NOMO-1 treated with dmso at 0.1 percent for 144 hours (cell line): Measurements from ENCODE around the gene OPCML.

Experiments used
- DNase-seq: peaks from one replicate; lab custom pipeline; 2025; ENCODE audit not compliant: unreplicated experiment; lab: John Stamatoyannopoulos, UW

The OPCML gene

GRCh38 chr11:133048270-133048669 is 484.0 kb downstream of the OPCML start:
- no peak for DNase-seq

- DNase-seq = no peak
These were observed 484.6 kb downstream of the OPCML start for GRCh38 chr11:133047771-133048115.

DNA sequence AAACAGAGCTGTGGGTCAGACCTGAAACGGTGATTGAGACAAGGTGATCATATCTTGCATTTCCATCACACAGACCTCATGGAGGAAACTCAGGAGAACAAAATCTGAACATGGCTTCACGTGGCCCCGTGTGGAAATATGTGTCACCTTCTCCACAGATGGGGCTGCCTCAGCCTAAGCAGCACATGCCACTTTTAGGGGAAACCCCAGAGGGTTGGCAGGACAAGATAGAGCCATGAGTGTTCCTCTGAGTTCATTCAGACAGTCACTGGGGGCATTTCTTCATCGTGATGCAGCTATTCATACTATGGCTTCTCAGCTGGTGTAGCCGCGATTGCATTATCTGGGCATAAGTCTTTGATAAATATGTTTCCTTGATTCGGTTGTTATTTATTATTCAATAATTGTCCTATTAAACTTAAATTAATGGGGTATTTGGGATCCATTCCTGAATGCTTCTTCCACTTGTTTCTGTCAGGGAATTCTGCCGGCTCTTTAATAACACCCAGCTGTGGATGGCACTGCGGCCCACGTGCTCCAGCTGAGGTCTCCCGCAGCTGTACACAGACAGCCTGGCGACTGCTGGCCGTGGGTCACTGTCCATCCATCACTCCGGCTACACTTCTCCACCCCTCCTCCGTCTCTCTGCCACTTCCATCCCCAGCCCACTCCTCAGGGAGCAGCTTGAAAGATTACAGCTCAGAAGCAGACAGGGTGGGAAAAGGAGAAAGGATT is 485.1 kb downstream of the OPCML start:
- DNase-seq = no peak

DNA sequence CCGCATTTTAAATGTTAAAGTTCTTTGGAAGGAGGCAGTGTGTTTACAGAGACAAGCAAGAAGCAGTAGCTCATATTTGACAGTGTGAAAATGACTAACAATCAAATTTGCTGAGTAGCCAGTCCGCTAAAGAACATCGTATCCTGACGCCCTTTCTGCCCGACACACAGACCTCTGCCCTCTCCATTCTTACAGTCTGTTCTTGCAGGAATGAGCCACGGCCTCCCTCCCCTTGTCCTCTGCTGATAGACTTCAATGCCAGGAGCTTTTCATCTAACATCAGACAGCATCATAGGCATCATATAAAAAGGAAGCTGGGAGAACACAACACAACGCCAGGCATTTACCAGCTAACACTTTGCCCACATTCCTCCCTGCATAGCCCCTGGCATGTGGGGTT is 486.0 kb downstream of the OPCML start:
- no peak for DNase-seq

DNA sequence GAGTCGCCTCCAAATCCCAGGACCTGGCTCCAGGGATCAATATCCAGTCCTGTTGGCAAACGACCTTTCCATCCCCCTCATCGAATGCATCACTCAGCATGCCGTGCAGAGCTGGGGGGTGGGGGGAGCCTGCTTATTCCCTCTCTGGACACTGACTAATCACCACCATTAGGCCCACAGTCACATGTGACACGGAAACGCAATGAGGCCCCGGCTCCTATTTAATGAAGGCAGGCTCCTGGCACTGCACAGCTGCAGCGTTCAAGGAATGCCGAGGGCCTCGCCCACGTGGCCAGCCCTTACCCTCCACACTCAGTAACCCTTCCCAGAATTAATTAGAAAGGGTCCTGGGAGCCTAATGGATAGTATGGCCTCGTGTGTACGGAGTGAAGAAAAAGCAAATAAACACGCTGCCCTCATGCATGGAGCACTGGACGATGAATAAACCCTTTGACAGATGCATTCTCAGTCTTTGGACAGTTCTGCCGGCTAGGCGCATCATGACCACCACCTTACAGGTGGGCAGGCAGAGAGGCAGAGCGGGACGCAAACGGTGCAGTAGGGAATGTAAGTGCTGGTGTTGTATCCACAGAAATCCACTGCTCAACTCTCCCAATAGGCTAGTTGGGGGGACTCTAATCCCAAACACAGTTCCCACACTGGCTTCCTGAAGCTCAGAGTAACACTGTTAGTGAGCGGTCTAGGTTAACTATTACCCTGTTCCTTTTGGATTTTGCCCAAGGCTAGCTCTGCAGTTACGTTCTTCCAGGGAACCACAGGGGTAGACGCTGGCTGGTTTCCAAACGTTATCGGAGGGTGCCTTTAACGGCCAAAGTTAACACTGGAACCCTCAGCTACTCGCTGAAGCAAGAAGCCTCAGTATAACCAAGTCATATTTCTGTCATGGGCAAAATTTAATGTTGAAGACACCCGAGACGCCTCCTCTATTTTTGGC is 490.1 kb downstream of the OPCML start:
- no peak for DNase-seq

DNA sequence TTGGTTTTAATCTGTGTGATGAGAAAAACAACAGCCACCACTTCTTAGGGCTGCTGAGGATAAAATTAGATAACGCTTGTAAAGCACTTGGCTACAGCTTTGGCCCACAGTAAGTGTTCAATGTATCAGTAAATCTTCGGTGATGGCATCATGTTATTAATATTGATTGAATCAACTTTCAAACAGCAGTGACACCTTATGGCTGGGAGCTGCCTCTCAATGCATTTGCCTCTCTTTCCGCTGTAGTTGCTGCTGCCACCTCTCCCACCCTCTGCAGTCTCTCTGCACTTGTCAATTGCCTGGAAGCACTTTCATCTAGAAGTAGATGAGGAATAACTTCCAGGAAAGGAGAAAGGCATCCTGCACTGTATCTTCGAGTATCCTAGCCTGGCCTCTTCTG is 491.1 kb downstream of the OPCML start:
- DNase-seq = no peak

DNA sequence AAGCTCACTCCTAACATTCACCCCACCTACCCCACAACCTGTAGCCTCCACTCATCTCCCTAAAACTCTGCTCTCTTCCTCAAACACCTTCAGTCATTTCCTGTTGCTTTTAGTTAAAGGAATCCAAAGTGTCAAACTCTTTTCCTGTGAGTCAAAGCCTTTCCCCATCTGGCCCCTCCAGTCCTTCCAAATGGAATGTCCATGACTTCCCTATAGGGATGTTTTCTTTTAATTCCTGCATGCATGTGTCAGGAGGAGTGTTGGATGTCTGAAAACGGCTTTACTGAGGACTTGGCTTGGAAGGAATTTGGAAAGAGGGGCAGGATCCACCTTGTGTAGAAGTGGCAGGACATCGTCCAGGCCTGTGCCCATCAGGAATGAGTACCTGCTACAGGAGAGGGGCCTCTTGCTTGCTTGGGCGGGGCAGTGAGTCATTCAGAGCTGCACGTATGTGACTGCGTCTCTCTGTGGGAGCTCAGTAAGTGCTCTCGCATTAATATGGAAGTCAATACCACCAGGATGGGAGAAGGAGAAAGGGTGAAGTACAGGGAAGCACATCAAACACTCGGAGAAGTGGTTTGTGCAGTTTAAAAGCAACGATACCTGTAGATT is 491.9 kb downstream of the OPCML start:
- DNase-seq = no peak

DNA sequence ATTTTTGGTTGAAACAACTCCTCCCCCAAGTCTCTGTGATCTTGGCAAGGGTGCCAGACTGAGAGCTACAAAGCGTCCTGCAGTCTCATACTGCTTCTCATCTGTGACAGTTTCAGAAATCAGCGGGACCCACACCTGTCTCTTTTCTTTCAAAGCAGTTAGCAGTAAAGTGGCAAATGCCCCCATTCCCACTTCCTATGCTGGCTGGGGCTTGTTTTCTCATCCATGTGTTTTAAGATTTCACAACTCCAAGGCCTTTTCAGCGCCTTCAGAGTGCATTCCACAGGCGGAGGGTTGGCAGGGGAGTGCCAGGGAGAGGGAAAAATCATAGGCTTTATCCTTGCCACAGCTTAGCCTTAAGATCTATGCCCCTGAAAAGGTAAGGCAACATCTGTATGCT is 493.5 kb downstream of the OPCML start:
- no peak for DNase-seq

- DNase-seq = no peak
These were observed 497.4 kb downstream of the OPCML start for GRCh38 chr11:133034929-133035328.

- no peak for DNase-seq
These were observed 503.2 kb downstream of the OPCML start for GRCh38 chr11:133029107-133029506.

- DNase-seq = no peak
These were observed 505.3 kb downstream of the OPCML start for GRCh38 chr11:133026952-133027351.

GRCh38 chr11:133024301-133024700 is 508.0 kb downstream of the OPCML start:
- DNase-seq = no peak

GRCh38 chr11:133023232-133023631 is 509.1 kb downstream of the OPCML start:
- DNase-seq = no peak

DNA sequence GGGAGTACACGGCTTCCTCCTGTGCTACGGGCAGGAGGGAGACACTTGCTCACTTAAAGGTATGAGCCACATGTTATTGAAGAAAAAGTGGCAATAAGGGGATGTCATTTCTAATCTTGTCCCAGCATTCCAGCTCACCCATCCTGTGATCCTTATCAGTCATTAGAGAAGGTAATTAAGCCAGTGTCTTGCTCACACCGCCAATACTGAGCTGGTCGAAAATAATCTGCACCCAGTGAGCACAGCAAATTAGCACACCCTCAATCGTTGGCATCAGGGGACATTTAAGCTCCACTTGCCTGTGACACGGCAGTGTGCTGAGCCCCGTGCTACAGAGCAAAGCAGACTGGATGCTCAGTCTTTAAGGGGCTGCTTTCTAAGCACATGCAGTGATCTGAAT is 510.7 kb downstream of the OPCML start:
- DNase-seq = no peak

GRCh38 chr11:133020372-133020714 is 512.0 kb downstream of the OPCML start:
- DNase-seq = no peak

DNA sequence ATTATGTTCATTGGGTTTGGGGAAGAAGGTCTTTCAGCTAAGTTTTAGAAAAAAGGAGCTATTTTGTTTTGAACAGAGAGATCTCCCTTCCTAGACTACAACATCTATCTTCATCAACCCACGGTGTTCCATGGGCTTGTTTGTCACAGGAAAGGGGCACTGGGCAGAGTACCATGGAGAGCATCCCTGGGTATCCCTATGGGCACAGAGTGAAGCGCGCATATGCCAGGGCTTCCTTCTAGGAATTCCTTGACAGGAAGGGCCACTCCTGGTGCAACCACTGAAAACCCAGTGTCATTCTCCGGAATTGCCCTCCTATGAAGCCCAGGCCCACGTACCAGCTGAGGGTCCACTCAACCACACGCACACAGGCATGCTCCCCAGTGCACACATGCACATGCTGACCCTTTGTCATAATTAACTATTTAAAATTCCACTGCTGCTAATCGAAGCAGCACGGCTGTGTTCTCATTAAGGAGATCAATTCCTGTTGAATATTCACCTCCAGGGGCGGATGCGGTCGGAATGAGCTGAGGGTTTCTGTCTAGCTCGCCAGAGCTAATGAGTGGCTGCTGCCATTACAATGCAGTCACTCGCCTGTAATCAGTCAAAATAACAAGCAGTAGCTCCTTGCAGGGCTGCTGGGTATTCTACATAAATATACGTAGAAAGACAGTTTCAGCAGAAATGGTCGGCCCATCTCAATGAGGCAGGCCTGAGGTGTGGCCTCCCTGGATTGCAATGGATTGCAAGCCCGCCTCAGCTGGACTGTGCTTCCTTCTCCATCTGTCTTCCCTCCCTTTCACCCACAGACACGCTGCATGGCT is 512.5 kb downstream of the OPCML start:
- no peak for DNase-seq

- DNase-seq = no peak
These were observed 516.8 kb downstream of the OPCML start for GRCh38 chr11:133015457-133015856.

DNA sequence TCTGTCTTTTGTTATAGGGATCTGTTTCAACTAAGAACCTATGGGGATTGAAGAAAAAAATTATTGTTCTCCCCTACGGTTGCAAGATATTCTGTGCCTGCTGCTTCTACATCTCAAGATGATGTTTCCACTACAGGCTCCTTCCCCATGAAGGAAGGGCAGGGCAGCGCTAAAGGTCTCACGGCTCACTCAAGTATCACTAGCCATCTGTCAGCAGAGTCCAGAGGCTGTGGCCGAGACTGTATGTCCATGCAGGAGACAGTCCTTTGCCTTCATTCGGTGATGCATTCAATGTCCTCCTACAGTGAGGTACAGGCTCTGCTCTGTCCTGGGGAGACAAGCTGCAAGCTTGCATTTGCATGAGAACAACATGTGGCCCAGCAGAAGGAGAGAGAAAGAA is 518.0 kb downstream of the OPCML start:
- no peak for DNase-seq

GRCh38 chr11:133012803-133013202 is 519.5 kb downstream of the OPCML start:
- no peak for DNase-seq

DNA sequence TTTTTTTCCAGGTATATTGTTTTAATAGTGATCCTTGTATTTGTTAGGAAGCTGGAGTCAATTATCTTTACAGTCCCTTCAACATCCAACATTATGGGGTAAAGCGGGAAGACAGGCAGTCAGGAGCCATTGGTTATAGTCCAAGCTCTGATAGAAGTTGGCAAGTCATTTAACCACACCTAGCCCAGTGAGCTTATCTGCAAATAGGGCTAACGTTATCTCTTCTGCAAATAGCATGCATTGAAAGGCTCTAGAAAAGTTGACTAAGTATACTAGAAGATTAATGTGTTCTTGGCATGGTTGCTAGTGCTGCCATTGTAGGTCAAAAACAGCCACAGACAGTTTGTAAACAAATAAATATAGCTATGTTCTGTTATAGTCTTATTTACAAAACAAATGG is 520.7 kb downstream of the OPCML start:
- no peak for DNase-seq

GRCh38 chr11:133007027-133007584 is 525.2 kb downstream of the OPCML start:
- no peak for DNase-seq
